Camera-type eye (tissue), 1 donor: ENCODE data around the gene NOMO2. TPM values are rescaled to one million over a fixed set of nuclear protein-coding genes. Genes with fewer than 3 reads are reported as not detected.

Experiments
- total RNA-seq: library from RNA; depleted of rRNA; stranded (reverse); fragments of >200 nt; gene quantifications from one replicate; pipeline ENCODE4 v1.2.3, GENCODE V29; 2014

Gene NOMO2, protein sequence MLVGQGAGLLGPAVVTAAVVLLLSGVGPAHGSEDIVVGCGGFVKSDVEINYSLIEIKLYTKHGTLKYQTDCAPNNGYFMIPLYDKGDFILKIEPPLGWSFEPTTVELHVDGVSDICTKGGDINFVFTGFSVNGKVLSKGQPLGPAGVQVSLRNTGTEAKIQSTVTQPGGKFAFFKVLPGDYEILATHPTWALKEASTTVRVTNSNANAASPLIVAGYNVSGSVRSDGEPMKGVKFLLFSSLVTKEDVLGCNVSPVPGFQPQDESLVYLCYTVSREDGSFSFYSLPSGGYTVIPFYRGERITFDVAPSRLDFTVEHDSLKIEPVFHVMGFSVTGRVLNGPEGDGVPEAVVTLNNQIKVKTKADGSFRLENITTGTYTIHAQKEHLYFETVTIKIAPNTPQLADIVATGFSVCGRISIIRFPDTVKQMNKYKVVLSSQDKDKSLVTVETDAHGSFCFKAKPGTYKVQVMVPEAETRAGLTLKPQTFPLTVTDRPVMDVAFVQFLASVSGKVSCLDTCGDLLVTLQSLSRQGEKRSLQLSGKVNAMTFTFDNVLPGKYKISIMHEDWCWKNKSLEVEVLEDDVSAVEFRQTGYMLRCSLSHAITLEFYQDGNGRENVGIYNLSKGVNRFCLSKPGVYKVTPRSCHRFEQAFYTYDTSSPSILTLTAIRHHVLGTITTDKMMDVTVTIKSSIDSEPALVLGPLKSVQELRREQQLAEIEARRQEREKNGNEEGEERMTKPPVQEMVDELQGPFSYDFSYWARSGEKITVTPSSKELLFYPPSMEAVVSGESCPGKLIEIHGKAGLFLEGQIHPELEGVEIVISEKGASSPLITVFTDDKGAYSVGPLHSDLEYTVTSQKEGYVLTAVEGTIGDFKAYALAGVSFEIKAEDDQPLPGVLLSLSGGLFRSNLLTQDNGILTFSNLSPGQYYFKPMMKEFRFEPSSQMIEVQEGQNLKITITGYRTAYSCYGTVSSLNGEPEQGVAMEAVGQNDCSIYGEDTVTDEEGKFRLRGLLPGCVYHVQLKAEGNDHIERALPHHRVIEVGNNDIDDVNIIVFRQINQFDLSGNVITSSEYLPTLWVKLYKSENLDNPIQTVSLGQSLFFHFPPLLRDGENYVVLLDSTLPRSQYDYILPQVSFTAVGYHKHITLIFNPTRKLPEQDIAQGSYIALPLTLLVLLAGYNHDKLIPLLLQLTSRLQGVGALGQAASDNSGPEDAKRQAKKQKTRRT
- 66.8 TPM for total RNA-seq

DNA sequence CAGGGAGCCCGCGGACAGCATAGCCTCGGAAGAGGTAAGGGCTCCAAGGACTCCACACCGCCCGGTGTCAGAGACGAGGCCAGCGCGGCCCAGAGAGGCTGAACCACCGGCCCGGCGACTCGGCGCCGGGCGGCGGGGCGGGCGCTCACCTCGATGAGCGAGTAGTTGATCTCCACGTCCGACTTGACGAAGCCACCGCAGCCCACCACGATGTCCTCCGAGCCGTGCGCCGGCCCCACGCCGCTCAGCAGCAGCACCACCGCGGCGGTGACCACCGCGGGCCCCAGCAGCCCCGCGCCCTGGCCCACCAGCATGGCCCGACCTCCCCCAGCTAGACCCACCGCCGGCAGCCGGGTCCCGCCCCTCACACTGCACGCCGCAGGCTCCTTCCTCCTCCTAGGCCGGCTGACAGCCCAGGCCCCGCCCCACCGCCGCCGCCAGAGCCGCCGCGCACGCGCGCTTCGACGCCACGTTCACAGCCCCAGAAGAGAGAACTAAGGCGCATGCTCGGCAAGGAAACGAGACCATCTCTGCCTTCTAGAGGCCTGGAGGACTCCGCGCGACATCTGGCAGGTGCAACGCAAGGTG lies at the start of gene NOMO2:
NOMO2 (minus strand) TSS at position 371 of the 588 bp plus-strand sequence; CDS start at position 314, 57 bp downstream.

Other genes with a start within 250 kb of the NOMO2 start
- 76.3 TPM for gene NPIPA8, start 225.4 kb downstream of the NOMO2 start, total RNA-seq
- 1,592 TPM for gene RPS15A, start 228.2 kb upstream of the NOMO2 start, total RNA-seq
- gene ARL6IP1, start 239.5 kb upstream of the NOMO2 start, total RNA-seq = 419 TPM